GM19397 (cell line): ENCODE data around the gene HOXC9.

Experiments used
- ATAC-seq: cut with Tn5 transposase; IDR thresholded peaks from one replicate; pipeline ENCODE4 v1.9.1; 2021; ENCODE audit warnings: mild to moderate bottlenecking, moderate library complexity; ENCODE audit not compliant: unreplicated experiment

HOXC9 gene

GRCh38 chr12:53963005-53963404 lies 37.0 kb upstream of the HOXC9 start:
- no peak for ATAC-seq

- no peak for ATAC-seq
Measured at GRCh38 chr12:53963434-53964314, 36.3 kb upstream of the HOXC9 start.

- ATAC-seq: no peak
Measured at GRCh38 chr12:53964315-53964713, 35.6 kb upstream of the HOXC9 start.

GRCh38 chr12:53965281-53966084 lies 34.5 kb upstream of the HOXC9 start:
- no peak for ATAC-seq

GRCh38 chr12:53966085-53966384 lies 33.9 kb upstream of the HOXC9 start:
- ATAC-seq: no peak

GRCh38 chr12:53966385-53967133 lies 33.4 kb upstream of the HOXC9 start:
- no peak for ATAC-seq

- ATAC-seq: no peak
Measured at GRCh38 chr12:53967421-53967925, 32.5 kb upstream of the HOXC9 start.

- ATAC-seq: no peak
Measured at GRCh38 chr12:53968214-53969127, 31.5 kb upstream of the HOXC9 start.

GRCh38 chr12:53969588-53970259 lies 30.2 kb upstream of the HOXC9 start:
- ATAC-seq: no peak

- no peak for ATAC-seq
Measured at GRCh38 chr12:53970451-53970850, 29.5 kb upstream of the HOXC9 start.

GRCh38 chr12:53971129-53971528 lies 28.8 kb upstream of the HOXC9 start:
- no peak for ATAC-seq

GRCh38 chr12:53971686-53972085 lies 28.3 kb upstream of the HOXC9 start:
- no peak for ATAC-seq

GRCh38 chr12:53972152-53972702 lies 27.7 kb upstream of the HOXC9 start:
- no peak for ATAC-seq

- ATAC-seq: no peak
Measured at GRCh38 chr12:53972722-53973235, 27.2 kb upstream of the HOXC9 start, which contains the start of gene HOXC11. Gene HOXC11 (plus strand): TSS chr12:53973126. CDS start chr12:53973242, 116 bp downstream.

GRCh38 chr12:53973236-53974042 lies 26.5 kb upstream of the HOXC9 start:
- ATAC-seq: no peak

GRCh38 chr12:53974084-53975063 lies 25.6 kb upstream of the HOXC9 start, which contains the start of gene HOTAIR:
Gene HOTAIR (minus strand): TSS chr12:53974954.
- no peak for ATAC-seq

GRCh38 chr12:53975064-53975471 lies 24.9 kb upstream of the HOXC9 start:
- no peak for ATAC-seq
